Measurements from ENCODE around the gene TGOLN2. TPM values are rescaled to one million over a fixed set of nuclear protein-coding genes. Genes with fewer than 3 reads are reported as not detected.

The TGOLN2 gene
- polyA plus RNA-seq, 3 donors = 68.2 to 157 (median 111) TPM

DNA sequence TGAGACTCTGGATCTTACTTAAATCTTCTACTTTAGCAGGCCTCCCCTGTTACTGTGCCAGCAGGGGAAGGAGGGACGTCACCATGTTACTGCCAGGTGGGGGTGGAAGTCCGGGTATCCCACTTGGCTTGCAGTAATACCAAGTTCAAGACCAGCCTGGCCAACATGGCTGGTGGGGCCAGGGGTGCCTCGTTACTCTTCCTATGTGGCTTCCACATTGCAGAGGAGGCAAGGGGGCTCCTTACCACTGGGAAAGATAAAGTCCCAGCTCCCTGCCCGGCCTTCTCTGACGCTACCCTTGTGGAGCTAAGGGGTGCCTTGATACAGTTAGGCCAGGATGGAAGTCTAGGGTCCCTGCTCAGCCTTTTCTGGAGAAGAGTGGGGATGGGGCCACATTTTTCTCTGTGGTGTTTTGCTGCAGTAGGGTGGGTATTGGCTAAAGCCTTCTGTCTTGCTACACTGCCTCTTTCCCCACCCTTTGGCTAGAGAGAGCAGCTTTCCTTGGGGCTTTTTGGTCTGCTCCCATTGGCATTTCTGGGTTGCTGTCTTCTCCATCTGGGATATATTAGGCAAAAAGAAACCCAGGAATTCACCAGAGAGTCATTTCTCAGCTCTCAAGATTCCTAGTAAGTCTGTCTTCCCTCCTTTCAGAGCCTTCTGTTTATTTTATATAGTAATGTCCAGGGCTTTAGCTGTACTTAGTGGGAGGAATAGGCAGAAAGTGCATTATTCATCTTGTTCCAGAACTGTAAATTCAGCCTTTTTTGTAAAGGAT, 48.7 kb upstream of the TGOLN2 start:
- TF ChIP-seq, protein P1, sequence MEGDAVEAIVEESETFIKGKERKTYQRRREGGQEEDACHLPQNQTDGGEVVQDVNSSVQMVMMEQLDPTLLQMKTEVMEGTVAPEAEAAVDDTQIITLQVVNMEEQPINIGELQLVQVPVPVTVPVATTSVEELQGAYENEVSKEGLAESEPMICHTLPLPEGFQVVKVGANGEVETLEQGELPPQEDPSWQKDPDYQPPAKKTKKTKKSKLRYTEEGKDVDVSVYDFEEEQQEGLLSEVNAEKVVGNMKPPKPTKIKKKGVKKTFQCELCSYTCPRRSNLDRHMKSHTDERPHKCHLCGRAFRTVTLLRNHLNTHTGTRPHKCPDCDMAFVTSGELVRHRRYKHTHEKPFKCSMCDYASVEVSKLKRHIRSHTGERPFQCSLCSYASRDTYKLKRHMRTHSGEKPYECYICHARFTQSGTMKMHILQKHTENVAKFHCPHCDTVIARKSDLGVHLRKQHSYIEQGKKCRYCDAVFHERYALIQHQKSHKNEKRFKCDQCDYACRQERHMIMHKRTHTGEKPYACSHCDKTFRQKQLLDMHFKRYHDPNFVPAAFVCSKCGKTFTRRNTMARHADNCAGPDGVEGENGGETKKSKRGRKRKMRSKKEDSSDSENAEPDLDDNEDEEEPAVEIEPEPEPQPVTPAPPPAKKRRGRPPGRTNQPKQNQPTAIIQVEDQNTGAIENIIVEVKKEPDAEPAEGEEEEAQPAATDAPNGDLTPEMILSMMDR (IDR thresholded peaks at IDR 0.05) = no peak
- no peak overlapping the region for H3K4me3 ChIP-seq (replicated peaks in 1 of 3; ENCODE audit: low read depth in 2 of 3, low read length in 3 of 3)
- H3K9me3 ChIP-seq (replicated peaks in 1 of 2; ENCODE audit: control insufficient read depth in 1 of 2, insufficient read depth in 1 of 2, low read length in 2 of 2) = peaks cover 7 to 10% of the 10 kb centered on the region in 2 donors
- WGBS (ENCODE audit: insufficient coverage) = 100% methylated on average over 2 of the region's 5 CpGs
- Mint-ChIP-seq H3K27ac (peak overlapping the region in 1 of 7 donors; percentile 53), H3K4me1 (no peaks in the 10 kb centered on the region), H3K4me3 (no peak overlapping the region), H3K27me3 (ENCODE audit: low read depth in 3 of 3) (no peaks in the 10 kb centered on the region), H3K36me3 (peaks cover 57 to 79% of the 10 kb centered on the region in 2 donors), H3K9me3 (peaks cover 3 to 18% (median 6%) of the 10 kb centered on the region in 7 donors)
- H2AFZ ChIP-seq (ENCODE audit: insufficient read depth, low read depth, low read length, poor library complexity, severe bottlenecking) = no peak overlapping the region
- H3K27me3 ChIP-seq (ENCODE audit: control insufficient read depth in 2 of 2, insufficient read depth in 2 of 2, low read length in 2 of 2) = no peaks in the 10 kb centered on the region
- DNase-seq = no peak
- no peaks in the 10 kb centered on the region for H3K79me2 ChIP-seq (ENCODE audit: insufficient read depth, low read length)
- H3K27ac ChIP-seq (ENCODE audit: low read depth in 1 of 2, low read length in 2 of 2) = no peak overlapping the region
- peaks cover 41 to 79% of the 10 kb centered on the region in 2 donors for H3K36me3 ChIP-seq (replicated peaks in 1 of 2; ENCODE audit: control insufficient read depth in 1 of 2, insufficient read depth in 2 of 2, low read length in 2 of 2)
- H4K20me1 ChIP-seq (ENCODE audit: insufficient read depth, low read length) = no peaks in the 10 kb centered on the region
- H3K9ac ChIP-seq (ENCODE audit: insufficient read depth, low read length, poor library complexity, severe bottlenecking) = no peak overlapping the region
- intact Hi-C loops (cut with micrococcal nuclease) = no loop called here
- no peak overlapping the region for H3K4me2 ChIP-seq (replicated peaks; ENCODE audit: extremely low read depth, low read length, poor library complexity, severe bottlenecking)
- no peaks in the 10 kb centered on the region for H3K4me1 ChIP-seq (ENCODE audit: control insufficient read depth in 1 of 2, insufficient read depth in 2 of 2, low read length in 2 of 2)

- H3K9ac ChIP-seq (ENCODE audit: insufficient read depth, low read length, poor library complexity, severe bottlenecking) = no peak overlapping the region
These were observed 43.3 kb upstream of the TGOLN2 start for GRCh38 chr2:85371045-85371444.

More at GRCh38 chr2:85371045-85371444, 43.3 kb upstream of the TGOLN2 start:
- H3K9me3 Mint-ChIP-seq = peaks cover 0 to 6% (median 0%) of the 10 kb centered on the region in 7 donors
- H3K4me3 Mint-ChIP-seq = no peak overlapping the region
- H3K4me3 ChIP-seq (replicated peaks in 1 of 3; ENCODE audit: low read depth in 2 of 3, low read length in 3 of 3) = no peak overlapping the region
- H3K36me3 ChIP-seq (replicated peaks in 1 of 2; ENCODE audit: control insufficient read depth in 1 of 2, insufficient read depth in 2 of 2, low read length in 2 of 2) = peaks cover 8 to 58% of the 10 kb centered on the region in 2 donors
- no peak overlapping the region for H3K4me2 ChIP-seq (replicated peaks; ENCODE audit: extremely low read depth, low read length, poor library complexity, severe bottlenecking)
- intact Hi-C loops (cut with micrococcal nuclease) = no loop called here
- H3K4me1 ChIP-seq (ENCODE audit: control insufficient read depth in 1 of 2, insufficient read depth in 2 of 2, low read length in 2 of 2) = no peaks in the 10 kb centered on the region
- H3K36me3 Mint-ChIP-seq = peaks cover 56 to 58% of the 10 kb centered on the region in 2 donors
- H3K79me2 ChIP-seq (ENCODE audit: insufficient read depth, low read length) = no peaks in the 10 kb centered on the region
- no peak for DNase-seq
- H4K20me1 ChIP-seq (ENCODE audit: insufficient read depth, low read length) = no peaks in the 10 kb centered on the region
- TF ChIP-seq, protein P1 (IDR thresholded peaks at IDR 0.05) = no peak
- peaks cover 0 to 3% of the 10 kb centered on the region in 2 donors for H3K9me3 ChIP-seq (replicated peaks in 1 of 2; ENCODE audit: control insufficient read depth in 1 of 2, insufficient read depth in 1 of 2, low read length in 2 of 2)
- H3K27me3 Mint-ChIP-seq (ENCODE audit: low read depth in 3 of 3) = no peaks in the 10 kb centered on the region
- H3K27me3 ChIP-seq (ENCODE audit: control insufficient read depth in 2 of 2, insufficient read depth in 2 of 2, low read length in 2 of 2) = no peaks in the 10 kb centered on the region
- WGBS (ENCODE audit: insufficient coverage) = 91% methylated on average over 10 of the region's 11 CpGs
- H3K27ac Mint-ChIP-seq = peak overlapping the region in 3 of 7 donors; percentile 14 to 78 (median 33)
- no peak overlapping the region for H2AFZ ChIP-seq (ENCODE audit: insufficient read depth, low read depth, low read length, poor library complexity, severe bottlenecking)
- H3K27ac ChIP-seq (ENCODE audit: low read depth in 1 of 2, low read length in 2 of 2) = peak overlapping the region in 1 of 2 donors; percentile 5
- H3K4me1 Mint-ChIP-seq = no peaks in the 10 kb centered on the region

All from CD14-positive monocyte (primary cell).